GM12875 (cell line): ENCODE measurements around the gene DHX15.

ENCODE experiments used
- H3K4me3 ChIP-seq: one replicate; pipeline ENCODE4 v1.5.1; 2011; ENCODE audit warnings: low read depth, low read length, control low read depth
- TF ChIP-seq, protein P1 (sequence below): IDR thresholded peaks from 2 replicates; pipeline ENCODE4 v1.5.1; 2011; ENCODE audit warnings: low read depth, mild to moderate bottlenecking, control low read depth, inconsistent platforms, low read length, moderate library complexity, borderline replicate concordance; ENCODE audit not compliant: insufficient read depth

Gene DHX15

DNA sequence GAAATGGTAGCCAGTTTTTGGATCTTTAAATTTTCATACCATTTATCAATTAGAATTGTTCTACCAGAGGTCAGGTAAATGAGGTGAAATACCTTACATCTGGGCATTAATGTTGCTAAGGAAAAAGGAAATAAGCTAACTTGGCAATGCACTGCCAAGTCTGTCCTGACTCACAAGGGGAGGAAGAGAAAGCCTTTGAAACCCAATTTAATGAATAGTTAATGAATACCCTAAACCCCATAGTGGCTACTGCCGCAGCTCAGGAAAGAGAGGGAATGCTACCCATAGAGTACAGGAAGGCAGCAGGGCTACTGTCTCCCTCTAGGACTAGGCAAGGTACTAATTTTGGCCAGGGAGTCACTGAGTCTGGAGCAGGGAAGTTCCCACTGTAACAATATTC is 16.8 kb upstream of the DHX15 start:
- H3K4me3 ChIP-seq, result no peak overlapping the region
- TF ChIP-seq, protein P1, sequence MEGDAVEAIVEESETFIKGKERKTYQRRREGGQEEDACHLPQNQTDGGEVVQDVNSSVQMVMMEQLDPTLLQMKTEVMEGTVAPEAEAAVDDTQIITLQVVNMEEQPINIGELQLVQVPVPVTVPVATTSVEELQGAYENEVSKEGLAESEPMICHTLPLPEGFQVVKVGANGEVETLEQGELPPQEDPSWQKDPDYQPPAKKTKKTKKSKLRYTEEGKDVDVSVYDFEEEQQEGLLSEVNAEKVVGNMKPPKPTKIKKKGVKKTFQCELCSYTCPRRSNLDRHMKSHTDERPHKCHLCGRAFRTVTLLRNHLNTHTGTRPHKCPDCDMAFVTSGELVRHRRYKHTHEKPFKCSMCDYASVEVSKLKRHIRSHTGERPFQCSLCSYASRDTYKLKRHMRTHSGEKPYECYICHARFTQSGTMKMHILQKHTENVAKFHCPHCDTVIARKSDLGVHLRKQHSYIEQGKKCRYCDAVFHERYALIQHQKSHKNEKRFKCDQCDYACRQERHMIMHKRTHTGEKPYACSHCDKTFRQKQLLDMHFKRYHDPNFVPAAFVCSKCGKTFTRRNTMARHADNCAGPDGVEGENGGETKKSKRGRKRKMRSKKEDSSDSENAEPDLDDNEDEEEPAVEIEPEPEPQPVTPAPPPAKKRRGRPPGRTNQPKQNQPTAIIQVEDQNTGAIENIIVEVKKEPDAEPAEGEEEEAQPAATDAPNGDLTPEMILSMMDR, result no peak

DNA sequence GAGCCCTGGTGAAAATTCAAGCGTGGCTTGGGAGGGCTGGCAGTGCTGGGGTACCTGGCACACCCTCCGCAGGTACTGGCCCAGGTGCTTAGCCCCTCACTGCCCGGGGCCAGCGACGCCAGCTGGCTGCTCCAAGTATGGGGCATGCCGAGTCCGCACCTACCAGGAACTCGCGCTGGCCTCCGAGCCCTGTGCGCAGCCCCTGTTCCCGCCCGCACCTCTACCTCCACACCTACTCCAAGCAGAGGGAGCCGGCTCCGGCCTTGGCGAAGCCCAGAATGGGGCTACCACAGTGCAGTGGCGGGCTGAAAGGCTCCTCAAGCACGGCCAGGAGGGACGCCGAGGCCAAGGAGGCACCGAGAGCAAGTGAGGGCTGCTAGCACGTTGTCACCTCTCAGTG is 14.9 kb upstream of the DHX15 start:
- H3K4me3 ChIP-seq, result no peak overlapping the region
- TF ChIP-seq, protein P1, result no peak

DNA sequence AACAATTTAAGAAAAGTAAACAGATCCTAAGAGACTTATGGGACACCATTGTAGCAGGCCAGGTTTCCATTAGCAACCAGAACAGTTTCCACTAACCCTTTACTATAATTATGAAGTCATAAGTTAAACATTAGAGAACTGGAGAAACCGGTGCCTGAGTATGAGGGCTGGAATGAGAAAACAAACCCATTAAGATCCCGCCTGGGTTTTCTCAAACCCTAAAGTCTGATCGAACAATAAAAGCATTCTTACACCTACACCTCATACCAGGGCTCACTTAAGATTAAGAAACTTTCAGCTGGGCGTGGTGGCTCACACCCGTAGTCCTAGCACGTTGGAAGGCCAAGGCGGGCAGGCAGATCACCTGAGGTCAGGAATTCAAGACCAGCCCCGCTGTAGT is 13.7 kb upstream of the DHX15 start:
- no peak overlapping the region for H3K4me3 ChIP-seq
- TF ChIP-seq, protein P1, result no peak

DNA sequence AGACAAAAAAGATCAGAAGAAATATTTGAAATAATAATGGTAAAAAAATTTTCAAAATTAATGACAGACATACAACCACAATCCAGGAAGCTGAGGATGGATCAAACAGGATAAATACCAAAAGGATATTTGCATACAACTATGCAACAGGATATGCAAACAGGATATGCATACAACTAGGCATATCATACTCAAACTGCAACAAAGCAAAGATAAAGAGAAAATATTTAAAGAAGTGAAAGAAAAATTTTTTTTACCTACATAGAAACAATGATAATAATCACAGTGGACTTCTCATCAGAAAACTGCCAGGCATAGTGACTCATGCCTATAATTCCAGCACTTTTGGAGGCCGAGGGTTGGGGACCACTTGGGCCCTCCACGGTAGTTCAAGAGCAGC is 11.3 kb upstream of the DHX15 start:
- H3K4me3 ChIP-seq, result no peak overlapping the region
- TF ChIP-seq, protein P1, result no peak

DNA sequence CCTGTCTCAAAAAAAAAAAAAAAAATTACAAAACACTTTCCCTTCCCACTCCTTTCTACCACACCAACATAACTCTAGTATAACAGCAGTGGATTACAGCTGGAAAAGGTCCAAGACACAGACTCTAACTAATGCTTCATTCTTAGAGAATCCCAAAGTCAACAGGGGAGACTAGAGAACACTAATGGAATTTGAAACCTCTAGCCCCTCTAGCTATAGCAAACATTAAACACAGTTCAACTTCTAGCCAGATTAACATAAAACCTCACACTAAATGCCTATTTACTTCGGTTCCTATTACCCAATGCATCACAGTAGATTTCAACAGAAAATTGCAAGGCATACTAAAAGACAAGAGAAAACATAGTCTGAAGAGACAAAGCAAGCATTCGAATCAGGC is 10.5 kb upstream of the DHX15 start:
- TF ChIP-seq, protein P1, result no peak
- no peak overlapping the region for H3K4me3 ChIP-seq

DNA sequence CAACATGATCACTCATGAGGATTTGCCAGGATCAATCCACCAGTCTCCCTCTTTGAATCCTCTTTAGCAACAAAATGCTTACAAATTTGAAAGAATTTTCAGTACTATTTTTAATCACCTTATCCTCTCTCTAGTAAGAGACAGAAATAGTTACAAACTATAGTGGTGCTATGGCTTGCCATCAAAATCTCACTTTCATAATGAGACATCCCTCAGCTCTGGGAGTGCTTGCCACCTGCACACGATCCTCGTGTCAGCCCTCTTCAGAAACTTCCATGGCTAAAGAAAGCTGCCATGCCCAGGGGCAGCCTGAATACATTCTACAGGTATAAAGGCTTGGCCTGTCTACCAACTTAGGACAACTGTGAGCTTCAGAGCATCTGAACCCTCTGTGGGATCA is 5.1 kb upstream of the DHX15 start:
- H3K4me3 ChIP-seq, result no peak overlapping the region
- TF ChIP-seq, protein P1, result no peak

DNA sequence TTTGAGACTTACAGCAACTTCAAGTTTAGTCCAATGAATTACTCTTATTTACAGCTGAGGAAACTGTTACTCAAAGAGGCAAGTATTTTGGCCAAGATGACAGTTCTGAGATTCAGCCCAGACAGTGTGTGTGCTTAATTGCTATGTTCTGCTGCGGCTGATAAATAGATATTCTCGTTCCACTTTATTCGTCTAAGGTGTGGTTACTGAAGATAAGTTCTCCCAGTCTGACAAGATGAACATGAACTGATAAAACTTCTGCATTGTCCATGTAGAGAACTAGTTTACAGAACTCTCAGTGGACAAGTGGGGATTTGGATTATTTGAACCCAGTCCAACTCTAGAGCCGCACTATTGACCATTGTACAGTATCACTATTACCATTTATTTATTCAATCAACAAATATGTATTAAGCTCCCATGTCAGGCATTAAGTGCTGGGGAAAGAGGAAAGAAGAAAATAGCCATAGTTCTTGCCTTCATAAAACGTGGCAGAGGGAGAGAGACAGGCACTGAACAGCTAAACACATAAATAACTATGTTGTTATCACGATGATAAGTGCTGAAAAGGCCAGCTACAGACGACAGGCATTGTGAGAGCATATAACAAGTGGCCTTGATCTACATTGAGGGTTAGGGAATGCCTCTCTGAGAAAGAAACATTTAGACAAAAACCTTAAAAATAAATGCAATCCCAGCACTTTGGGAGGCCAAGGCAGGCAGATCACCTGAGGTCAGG is 4.0 kb upstream of the DHX15 start:
- H3K4me3 ChIP-seq, result no peak overlapping the region
- TF ChIP-seq, protein P1, result no peak
